GM18526 (cell line): Measurements from ENCODE around the gene CIT.

Source experiments
- POLR2A ChIP-seq: IDR thresholded peaks from 3 replicates; pipeline ENCODE4 v1.6.1; 2011; ENCODE audit not compliant: insufficient read length; ENCODE audit errors: extremely low read depth

CIT gene

GRCh38 chr12:119825262-119825661, 51.9 kb downstream of the CIT start:
- no peak for TF ChIP-seq POLR2A

- no peak for TF ChIP-seq POLR2A
Observed at GRCh38 chr12:119822046-119822445, 55.1 kb downstream of the CIT start.

- TF ChIP-seq POLR2A = no peak
Observed at GRCh38 chr12:119819322-119819721, 57.8 kb downstream of the CIT start.

- TF ChIP-seq POLR2A = no peak
Observed at GRCh38 chr12:119817546-119818343, 59.4 kb downstream of the CIT start.

- no peak for TF ChIP-seq POLR2A
Observed at GRCh38 chr12:119809023-119809422, 68.1 kb downstream of the CIT start.

GRCh38 chr12:119808441-119808840, 68.7 kb downstream of the CIT start:
- no peak for TF ChIP-seq POLR2A

GRCh38 chr12:119807380-119807779, 69.7 kb downstream of the CIT start:
- TF ChIP-seq POLR2A = no peak

GRCh38 chr12:119804011-119804641, 73.0 kb downstream of the CIT start:
- no peak for TF ChIP-seq POLR2A

GRCh38 chr12:119803381-119803791, 73.7 kb downstream of the CIT start:
- TF ChIP-seq POLR2A = no peak

- no peak for TF ChIP-seq POLR2A
Observed at GRCh38 chr12:119802472-119802871, 74.6 kb downstream of the CIT start.

GRCh38 chr12:119797090-119797489, 80.0 kb downstream of the CIT start:
- TF ChIP-seq POLR2A = no peak

GRCh38 chr12:119796292-119796691, 80.8 kb downstream of the CIT start:
- TF ChIP-seq POLR2A = no peak

- no peak for TF ChIP-seq POLR2A
Observed at GRCh38 chr12:119791453-119791852, 85.7 kb downstream of the CIT start.

- no peak for TF ChIP-seq POLR2A
Observed at GRCh38 chr12:119788786-119789185, 88.3 kb downstream of the CIT start.

GRCh38 chr12:119786539-119786938, 90.6 kb downstream of the CIT start:
- no peak for TF ChIP-seq POLR2A

GRCh38 chr12:119784673-119785072, 92.4 kb downstream of the CIT start:
- no peak for TF ChIP-seq POLR2A

- TF ChIP-seq POLR2A = no peak
Observed at GRCh38 chr12:119783787-119784186, 93.3 kb downstream of the CIT start.
